GM13976 (cell line): ENCODE results near the gene KRTAP6-2.

ENCODE experiments used
- DNase-seq: peaks from one replicate; pipeline ENCODE4 v3.0.0; 2012; ENCODE audit warnings: low spot score
- in situ Hi-C: fragments of 300-500 bp; cut with MboI; formaldehyde crosslinking; loops from one replicate; pipeline ENCODE4 v1.12.0; 2022; ENCODE audit warnings: low sequenced_read_pairs, mixed read lengths, inconsistent platforms; ENCODE audit not compliant: unreplicated experiment
- TF ChIP-seq, protein P1 (sequence below): IDR thresholded peaks from 2 replicates; pipeline ENCODE4 v1.5.1; 2012; ENCODE audit warnings: borderline replicate concordance, mild to moderate bottlenecking; ENCODE audit not compliant: insufficient read depth; ENCODE audit errors: extremely low read depth, missing control alignments, control extremely low read depth

The KRTAP6-2 gene

DNA sequence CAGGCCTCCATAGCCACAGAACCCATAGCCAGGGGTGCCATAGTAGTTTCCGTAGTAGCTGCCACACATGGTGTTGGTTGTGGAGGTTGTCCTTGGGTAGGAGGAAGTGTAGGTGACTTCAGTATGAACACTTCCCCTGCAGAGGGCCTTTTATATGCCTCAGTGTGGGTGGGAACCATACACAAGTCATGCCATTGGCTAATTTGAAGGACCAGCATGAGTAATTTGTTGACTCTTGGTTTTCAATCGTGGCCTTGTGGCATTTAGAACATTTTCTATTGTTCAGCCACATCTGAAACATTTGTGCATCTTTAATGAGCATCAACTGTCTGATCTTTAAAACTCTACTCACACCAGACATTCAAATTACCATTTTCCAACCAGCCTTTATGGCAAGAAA is 15.1 kb upstream of the KRTAP6-2 start, which contains the start of gene KRTAP6-1:
KRTAP6-1 (minus strand) TSS at position 95 of the 400 bp plus-strand sequence; CDS start at position 69, 26 bp downstream.
- no peak for DNase-seq
- TF ChIP-seq, protein P1, sequence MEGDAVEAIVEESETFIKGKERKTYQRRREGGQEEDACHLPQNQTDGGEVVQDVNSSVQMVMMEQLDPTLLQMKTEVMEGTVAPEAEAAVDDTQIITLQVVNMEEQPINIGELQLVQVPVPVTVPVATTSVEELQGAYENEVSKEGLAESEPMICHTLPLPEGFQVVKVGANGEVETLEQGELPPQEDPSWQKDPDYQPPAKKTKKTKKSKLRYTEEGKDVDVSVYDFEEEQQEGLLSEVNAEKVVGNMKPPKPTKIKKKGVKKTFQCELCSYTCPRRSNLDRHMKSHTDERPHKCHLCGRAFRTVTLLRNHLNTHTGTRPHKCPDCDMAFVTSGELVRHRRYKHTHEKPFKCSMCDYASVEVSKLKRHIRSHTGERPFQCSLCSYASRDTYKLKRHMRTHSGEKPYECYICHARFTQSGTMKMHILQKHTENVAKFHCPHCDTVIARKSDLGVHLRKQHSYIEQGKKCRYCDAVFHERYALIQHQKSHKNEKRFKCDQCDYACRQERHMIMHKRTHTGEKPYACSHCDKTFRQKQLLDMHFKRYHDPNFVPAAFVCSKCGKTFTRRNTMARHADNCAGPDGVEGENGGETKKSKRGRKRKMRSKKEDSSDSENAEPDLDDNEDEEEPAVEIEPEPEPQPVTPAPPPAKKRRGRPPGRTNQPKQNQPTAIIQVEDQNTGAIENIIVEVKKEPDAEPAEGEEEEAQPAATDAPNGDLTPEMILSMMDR: no peak
- in situ Hi-C loops: no loop called here

DNA sequence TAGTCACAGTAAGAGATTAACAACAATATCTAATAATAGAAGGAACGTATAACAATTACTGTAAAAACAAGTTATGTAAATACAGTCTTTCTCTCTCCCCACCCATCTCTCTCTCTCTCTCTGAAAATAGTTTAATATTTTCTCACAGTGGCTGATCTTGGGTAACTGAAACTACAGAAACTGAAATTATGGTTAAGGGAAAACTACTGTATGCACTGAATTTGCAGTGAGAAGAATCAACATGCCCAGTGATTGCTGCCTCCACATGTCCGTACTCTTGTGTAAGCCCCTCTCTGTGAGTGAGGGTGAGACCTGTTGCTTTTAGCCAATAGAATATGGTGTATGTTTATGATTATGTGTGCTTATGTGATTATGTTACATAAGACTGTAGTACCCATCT is 13.4 kb upstream of the KRTAP6-2 start:
- TF ChIP-seq, protein P1: no peak
- in situ Hi-C loops: no loop called here
- DNase-seq: no peak

DNA sequence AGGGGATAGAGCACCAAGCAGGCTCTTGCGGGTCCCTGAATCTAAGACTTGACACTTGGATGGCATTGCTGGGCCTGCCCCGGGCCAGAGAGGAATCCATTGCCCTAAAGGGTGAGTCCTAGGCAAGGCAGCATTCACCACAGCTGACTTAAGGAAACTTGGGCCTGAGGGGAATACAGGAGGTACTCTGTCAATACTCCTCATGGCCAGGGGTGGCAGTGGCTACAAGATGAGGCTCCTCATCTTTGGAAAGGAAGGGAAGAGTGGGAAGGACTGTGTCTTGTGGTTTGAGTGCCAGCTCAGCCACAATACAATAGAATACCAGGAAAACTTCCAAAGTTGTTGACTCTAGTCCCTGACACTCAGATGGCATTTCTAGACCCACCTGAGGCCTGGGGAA is 7.3 kb upstream of the KRTAP6-2 start:
- TF ChIP-seq, protein P1: no peak
- no peak for DNase-seq
- in situ Hi-C loops: no loop called here

DNA sequence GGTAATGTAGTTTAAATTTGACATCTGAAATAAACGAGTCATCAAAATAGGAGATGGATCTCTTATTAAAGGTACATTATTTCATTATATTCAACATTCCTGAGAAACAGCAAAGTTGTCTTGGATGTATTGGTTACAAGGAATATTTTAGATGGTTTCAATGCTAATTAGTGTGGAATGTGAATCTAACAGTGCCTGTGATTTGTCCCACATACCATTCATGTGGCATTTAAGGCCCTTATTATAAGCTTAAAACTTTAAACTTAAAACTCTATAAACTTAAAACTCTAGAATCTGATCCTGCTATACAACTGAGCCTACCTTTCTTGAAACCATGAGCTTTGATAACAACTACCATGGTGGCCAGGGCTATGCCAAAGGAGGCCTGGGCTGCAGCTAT is 2.1 kb upstream of the KRTAP6-2 start, which contains the start of gene KRTAP22-1:
KRTAP22-1 (plus strand) TSS at position 301 of the 400 bp plus-strand sequence.
- DNase-seq: no peak
- in situ Hi-C loops: no loop called here
- TF ChIP-seq, protein P1: no peak

DNA sequence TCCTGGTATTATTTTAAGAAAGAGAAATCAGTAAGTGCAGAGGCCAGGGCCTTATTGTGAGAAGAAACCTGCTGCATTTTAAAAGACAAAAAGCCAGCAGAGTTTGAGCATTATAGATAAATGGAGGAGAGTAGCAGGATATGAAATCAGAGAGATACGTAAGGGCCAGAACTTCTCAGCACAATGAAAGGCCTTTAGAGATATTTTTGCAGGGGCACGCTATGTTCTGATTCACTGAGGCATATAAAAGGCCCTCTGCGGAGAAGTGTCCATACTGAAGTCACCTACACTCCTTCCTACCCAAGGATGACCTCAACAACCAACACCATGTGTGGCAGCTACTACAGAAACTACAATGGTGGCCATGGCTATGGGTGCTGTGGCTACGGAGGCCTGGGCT is 6.6 kb downstream of the KRTAP6-2 start, which contains the start of gene KRTAP6-3:
KRTAP6-3 (plus strand) TSS at position 301 of the 400 bp plus-strand sequence; CDS start at position 307, 6 bp downstream.
- in situ Hi-C loops: no loop called here
- DNase-seq: no peak
- TF ChIP-seq, protein P1: no peak

DNA sequence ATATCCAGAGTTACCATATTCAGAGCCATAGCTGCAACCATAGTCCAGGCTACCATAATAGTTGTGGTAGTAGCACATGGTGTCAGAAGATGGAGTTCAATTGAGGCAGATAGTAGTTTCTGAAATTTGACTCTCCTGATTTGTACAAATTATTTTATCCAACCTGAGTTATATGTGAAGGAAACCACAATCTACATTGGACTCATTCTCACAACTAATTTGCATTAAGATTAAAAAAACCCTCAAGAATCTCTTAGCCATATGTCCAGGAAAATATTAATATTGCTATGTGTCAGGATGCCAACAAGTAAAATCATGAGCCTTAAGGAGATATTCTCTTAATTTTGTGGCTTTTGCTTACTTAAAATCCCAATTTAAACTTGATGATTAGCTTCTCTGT is 8.4 kb downstream of the KRTAP6-2 start, which contains the start of gene KRTAP22-2:
KRTAP22-2 (minus strand) TSS at position 101 of the 400 bp plus-strand sequence.
- DNase-seq: no peak
- TF ChIP-seq, protein P1: no peak
- in situ Hi-C loops: no loop called here
